NCI-H2196 treated with DMSO at 0.1 percent for 48 hours (cell line): ENCODE results near the gene KRT2.

Experiments used
- DNase-seq: peaks from one replicate; lab custom pipeline; 2025; ENCODE audit not compliant: unreplicated experiment; lab: John Stamatoyannopoulos, UW

KRT2 gene

DNA sequence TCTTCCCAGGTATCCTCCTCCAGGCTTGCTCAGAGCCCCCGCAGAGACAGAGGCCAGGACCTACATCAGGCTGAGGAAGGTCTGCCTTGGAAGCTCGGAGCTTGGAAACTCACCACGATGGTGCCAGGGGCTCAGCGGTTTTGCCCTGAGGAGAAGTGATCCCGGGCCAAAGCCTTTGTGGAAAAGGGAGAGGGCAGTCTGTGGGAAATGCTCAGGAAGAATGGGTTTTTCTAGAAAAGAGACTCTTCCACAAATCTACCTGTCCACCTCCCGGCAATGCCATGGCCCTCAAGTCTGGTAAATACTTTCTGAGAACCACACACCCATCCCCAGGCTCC, 8.0 kb downstream of the KRT2 start:
- DNase-seq = no peak

GRCh38 chr12:52643233-52644077, 8.6 kb downstream of the KRT2 start:
- DNase-seq = no peak

GRCh38 chr12:52641468-52641867, 10.5 kb downstream of the KRT2 start:
- no peak for DNase-seq

- no peak for DNase-seq
These were observed 14.7 kb downstream of the KRT2 start for GRCh38 chr12:52637299-52637698.

DNA sequence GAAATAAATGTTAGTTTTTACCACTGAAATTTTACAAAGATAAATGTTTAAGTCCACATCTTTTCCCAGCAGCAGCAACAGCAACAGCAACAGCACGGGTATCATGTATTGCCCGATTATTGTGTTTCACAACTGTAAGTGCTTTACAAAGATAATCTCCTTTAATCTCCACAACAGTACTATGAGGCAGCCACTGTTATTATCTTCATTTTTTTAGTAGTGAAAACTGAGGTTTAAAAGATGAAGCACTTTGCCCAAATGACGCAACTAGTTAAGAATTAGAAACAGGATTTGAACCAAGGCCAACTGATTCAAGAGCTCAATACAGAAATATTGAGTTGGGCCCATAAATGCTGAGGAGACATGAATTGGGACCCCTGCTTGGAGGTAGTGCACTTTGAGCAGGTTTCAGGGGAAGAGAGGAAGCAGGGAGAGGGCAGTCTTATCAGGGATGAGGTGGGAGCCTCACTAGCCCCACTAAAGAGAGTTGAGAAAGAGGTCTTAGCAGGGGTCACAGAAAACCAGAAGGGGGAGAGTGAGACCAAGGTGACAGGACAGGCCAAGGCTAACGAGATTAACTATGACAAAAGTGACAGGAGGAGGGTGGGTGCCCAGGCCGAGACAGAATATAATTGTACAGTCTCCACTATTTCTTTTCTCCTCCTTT, 15.3 kb downstream of the KRT2 start:
- DNase-seq = no peak

DNA sequence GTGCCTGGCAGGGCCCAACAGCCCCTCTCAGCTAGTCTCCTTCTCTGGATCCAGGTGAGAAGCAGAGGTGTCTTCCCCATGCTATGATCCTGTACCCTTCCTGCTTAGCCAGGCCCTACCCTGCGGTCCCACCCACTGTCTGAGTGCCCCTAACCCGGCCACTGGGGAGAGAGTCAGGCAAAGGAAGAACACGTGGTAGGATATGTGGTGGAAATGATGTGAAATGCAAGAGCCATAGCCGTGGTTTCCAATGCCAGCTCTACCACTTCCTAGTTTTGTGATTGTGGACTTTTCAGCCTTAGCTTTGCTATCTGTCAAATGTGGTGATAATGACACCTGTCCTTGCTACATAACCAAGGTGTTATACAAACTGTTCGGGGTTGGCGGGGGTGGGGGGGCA, 15.8 kb downstream of the KRT2 start:
- no peak for DNase-seq

DNA sequence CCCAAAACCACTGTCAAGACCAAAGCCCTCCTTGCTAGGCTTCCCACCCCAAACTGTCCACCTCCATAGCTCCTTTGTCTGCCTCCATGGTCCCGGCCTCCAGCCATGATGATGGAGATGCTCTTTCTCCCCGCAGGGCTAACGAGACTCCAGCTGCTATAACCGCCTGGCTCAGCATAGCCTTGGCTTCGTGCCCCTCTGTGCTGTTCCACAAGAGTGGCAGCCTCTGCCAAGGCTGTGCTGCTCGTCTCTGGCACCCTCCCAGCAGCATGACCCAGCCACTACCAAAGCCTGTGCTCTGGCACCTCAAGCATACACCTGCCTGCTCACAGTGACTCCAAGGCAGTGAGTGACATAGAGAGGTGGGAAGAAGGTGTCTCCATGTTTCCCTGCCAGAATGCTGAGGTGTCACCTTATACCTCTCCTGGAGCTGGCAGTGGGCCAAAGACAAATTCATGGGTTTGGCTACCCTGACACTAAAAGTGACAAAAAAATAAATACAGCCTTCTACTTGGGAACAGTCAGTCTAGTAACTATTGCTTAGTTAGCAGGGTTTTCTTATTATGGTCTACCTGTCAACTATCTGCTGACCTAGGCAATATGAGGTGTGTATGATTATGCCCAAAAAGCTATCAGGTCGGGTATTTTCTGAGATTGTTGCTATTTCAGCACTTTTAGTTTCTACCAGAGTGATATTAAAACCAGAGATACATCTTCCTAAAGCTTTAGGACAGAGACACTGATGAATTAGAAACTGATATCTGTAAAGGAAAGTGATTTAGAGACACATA, 17.6 kb downstream of the KRT2 start:
- peak; percentile 91 for DNase-seq

- DNase-seq = peak; percentile 35
These were observed 18.6 kb downstream of the KRT2 start for GRCh38 chr12:52633383-52633782.

- no peak for DNase-seq
These were observed 19.4 kb downstream of the KRT2 start for GRCh38 chr12:52632656-52633055.

- DNase-seq = no peak
These were observed 20.1 kb downstream of the KRT2 start for GRCh38 chr12:52631676-52632459.

GRCh38 chr12:52631264-52631663, 20.7 kb downstream of the KRT2 start:
- no peak for DNase-seq

- DNase-seq = no peak
These were observed 21.3 kb downstream of the KRT2 start for GRCh38 chr12:52630599-52631200.

DNA sequence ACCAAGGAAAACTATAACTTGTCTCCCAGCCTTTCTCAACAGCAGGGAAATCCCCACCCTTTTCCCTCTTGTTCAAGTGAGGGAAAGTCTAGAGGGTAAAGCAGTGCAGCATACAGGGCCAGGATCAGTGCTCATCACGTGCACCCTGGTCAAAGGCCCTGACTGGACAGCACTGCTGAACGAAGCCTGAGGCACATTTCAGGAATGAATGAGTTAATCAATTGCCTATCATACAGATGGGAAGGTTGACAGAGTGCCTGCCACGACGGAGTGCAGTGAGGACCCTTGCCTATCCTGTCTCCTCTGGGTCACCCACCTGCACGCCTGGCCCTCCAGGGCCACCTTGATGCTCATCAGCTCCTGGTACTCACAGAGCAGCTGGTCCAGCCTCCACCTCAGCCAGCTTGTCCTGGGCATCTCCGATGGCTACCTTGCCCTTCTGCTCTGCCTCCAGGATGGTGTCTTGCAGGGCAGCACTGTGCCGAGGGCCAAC, 22.0 kb downstream of the KRT2 start:
- DNase-seq = no peak

GRCh38 chr12:52629281-52630007, 22.6 kb downstream of the KRT2 start:
- no peak for DNase-seq

GRCh38 chr12:52628841-52629240, 23.2 kb downstream of the KRT2 start:
- no peak for DNase-seq

DNA sequence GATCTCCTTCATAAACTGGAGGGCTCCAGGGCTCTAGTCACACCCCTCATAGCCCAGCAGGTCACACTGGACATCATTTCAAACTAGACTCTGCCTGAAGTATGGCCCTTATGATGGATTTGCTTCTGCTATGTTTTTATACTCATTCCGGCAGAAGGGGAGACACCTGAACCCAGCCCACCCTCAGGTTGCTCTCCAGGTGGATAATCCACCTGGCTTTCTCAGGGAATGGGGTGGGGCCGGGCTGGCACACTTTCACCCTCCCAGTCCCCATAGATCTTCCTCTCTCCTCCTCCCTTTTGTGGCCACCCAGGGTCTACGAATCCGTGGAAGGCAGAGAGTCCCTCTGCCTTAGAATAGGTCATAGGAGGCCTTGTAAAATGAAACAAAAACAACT, 23.9 kb downstream of the KRT2 start:
- DNase-seq = no peak

DNA sequence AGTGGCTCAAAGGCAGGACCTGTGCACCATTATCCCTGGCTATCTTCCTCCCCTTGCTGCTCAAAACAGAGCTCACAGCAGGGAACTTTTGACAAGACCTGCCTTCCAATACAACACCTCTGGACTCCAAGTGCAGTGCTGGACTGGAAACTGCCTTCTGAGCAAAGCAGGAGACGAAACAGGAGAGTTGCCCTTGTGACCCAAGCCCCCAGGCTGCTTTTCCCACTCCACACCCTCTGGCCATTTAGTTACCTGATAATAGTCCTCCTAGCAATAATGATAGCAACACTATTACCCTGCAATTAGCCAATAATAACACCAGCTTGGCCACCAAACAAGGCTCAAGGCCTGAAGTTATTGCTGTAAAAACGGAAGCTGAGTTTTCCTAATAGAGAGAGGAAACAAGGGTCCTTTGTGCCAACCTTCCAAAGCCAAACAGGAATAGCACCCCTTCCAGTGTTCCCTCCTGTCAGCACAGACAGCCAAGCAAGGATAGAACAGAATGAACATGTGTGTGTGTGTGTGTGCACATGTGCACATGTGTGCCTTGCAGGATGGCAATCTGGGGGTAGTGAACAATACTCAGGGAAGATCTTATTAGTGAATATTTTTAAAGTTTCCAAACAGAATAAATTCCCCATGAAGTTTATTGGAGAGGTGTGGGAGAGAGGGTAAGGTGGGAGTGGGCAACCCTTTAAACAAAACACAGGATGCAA, 24.5 kb downstream of the KRT2 start:
- no peak for DNase-seq

GRCh38 chr12:52622349-52622748, 29.7 kb downstream of the KRT2 start:
- no peak for DNase-seq

GRCh38 chr12:52618866-52619265, 33.1 kb downstream of the KRT2 start:
- no peak for DNase-seq
